ENCODE measurements around the gene MYADML2. TPM values are rescaled to one million over a fixed set of nuclear protein-coding genes. Genes with fewer than 3 reads are reported as not detected.

Gene MYADML2
- total RNA-seq, 1 experiment from 2014 or later, result 0.22 TPM

- Histone ChIP-seq H4K5ac (ENCODE audit: insufficient read length, low read depth, low read length) (no peak overlapping the region), H2AFZ (ENCODE audit: low read length) (no peak overlapping the region), H3K9me3 (ENCODE audit: control insufficient read depth, low read depth, low read length) (no peaks in the 10 kb centered on the region), H2AK5ac (ENCODE audit: insufficient read length, low read length) (no peak overlapping the region), H2BK20ac (ENCODE audit: low read depth, low read length, poor library complexity, severe bottlenecking) (no peak overlapping the region), H3K18ac (ENCODE audit: insufficient read length, low read depth, low read length) (no peak overlapping the region), H2BK5ac (ENCODE audit: insufficient read length, low read length) (no peak overlapping the region), H2BK120ac (ENCODE audit: low read depth, low read length, poor library complexity, severe bottlenecking) (no peak overlapping the region), H4K8ac (replicated peaks; ENCODE audit: insufficient read length, low read depth, low read length) (no peak overlapping the region), H3K4ac (ENCODE audit: low read depth, low read length) (no peak overlapping the region), H3K14ac (ENCODE audit: insufficient read depth, low read length) (no peak overlapping the region), H3K79me1 (ENCODE audit: insufficient read depth, low read depth, low read length, poor library complexity, severe bottlenecking) (no peaks in the 10 kb centered on the region), H3K4me1 (ENCODE audit: insufficient read depth, low read length) (no peaks in the 10 kb centered on the region), H3K23me2 (ENCODE audit: insufficient read length, low read depth, low read length, poor library complexity, severe bottlenecking) (peaks cover 11% of the 10 kb centered on the region), H3K27me3 (ENCODE audit: insufficient read depth, low read length) (no peaks in the 10 kb centered on the region; the same call in 1 of the 2 replicates), H3K23ac (ENCODE audit: insufficient read length, low read depth, low read length) (no peak overlapping the region), H2BK12ac (ENCODE audit: insufficient read length, low read depth, low read length) (no peak overlapping the region), H3K27ac (ENCODE audit: insufficient read length, low read depth, low read length) (no peak overlapping the region), H3K79me2 (ENCODE audit: insufficient read depth, low read length) (no peaks in the 10 kb centered on the region), H3K9ac (ENCODE audit: extremely low read depth, insufficient read length, low read length) (no peak overlapping the region), H3K4me2 (ENCODE audit: insufficient read depth, insufficient read length, low read length) (no peak overlapping the region), H4K20me1 (ENCODE audit: control insufficient read depth, insufficient read depth, insufficient read length) (no peaks in the 10 kb centered on the region), H2BK15ac (ENCODE audit: low read depth, low read length) (no peak overlapping the region; the same call in 1 of the 2 replicates), H4K91ac (ENCODE audit: insufficient read length, low read depth, low read length) (no peak overlapping the region), H3T11ph (ENCODE audit: low read length) (no peak overlapping the region), H3K56ac (ENCODE audit: insufficient read length, low read depth, low read length) (no peak overlapping the region)
- Mint-ChIP-seq H3K27me3 (ENCODE audit: low read depth) (peaks cover 11% of the 10 kb centered on the region), H3K4me3 (no peak overlapping the region), H3K4me1 (peaks cover 0 to 3% of the 10 kb centered on the region in 2 experiments; a peak in 2 of 4 replicates), H3K9me3 (no peaks in the 10 kb centered on the region), H3K27ac (0 out of 7 replicates have a peak overlapping the region, but pooled peaks of 1 of the 3 experiments have one; percentile 51), H3K36me3 (ENCODE audit: insufficient read depth in 1 of 3, low read depth in 3 of 3) (peaks cover 9 to 40% (median 29%) of the 10 kb centered on the region in 3 experiments; a peak in 6 of 7 replicates)
- TF ChIP-seq, protein P1, sequence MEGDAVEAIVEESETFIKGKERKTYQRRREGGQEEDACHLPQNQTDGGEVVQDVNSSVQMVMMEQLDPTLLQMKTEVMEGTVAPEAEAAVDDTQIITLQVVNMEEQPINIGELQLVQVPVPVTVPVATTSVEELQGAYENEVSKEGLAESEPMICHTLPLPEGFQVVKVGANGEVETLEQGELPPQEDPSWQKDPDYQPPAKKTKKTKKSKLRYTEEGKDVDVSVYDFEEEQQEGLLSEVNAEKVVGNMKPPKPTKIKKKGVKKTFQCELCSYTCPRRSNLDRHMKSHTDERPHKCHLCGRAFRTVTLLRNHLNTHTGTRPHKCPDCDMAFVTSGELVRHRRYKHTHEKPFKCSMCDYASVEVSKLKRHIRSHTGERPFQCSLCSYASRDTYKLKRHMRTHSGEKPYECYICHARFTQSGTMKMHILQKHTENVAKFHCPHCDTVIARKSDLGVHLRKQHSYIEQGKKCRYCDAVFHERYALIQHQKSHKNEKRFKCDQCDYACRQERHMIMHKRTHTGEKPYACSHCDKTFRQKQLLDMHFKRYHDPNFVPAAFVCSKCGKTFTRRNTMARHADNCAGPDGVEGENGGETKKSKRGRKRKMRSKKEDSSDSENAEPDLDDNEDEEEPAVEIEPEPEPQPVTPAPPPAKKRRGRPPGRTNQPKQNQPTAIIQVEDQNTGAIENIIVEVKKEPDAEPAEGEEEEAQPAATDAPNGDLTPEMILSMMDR (conservative IDR thresholded peaks at IDR 0.05), result no peak
- WGBS (ENCODE audit: extremely low coverage, insufficient read length, low lambda C conversion rate), result no CpG with 5 or more reads among the region's 18 CpGs
- DNase-seq, result peak; percentile 38
Measured at GRCh38 chr17:81900181-81900820, 46.7 kb downstream of the MYADML2 start.

Measured in H9 (cell line).